HG02623 (cell line): ENCODE measurements around the gene KRTAP4-7.
"Not testable (repeated sequence)": the region's sequence is repeated elsewhere in the genome, so short reads cannot be mapped to it uniquely, and the experiment has no call there.

Source experiments
- ATAC-seq: cut with Tn5 transposase; IDR thresholded peaks from one replicate; pipeline ENCODE4 v1.9.1; 2021; ENCODE audit warnings: moderate library complexity; ENCODE audit not compliant: unreplicated experiment

KRTAP4-7 gene

DNA sequence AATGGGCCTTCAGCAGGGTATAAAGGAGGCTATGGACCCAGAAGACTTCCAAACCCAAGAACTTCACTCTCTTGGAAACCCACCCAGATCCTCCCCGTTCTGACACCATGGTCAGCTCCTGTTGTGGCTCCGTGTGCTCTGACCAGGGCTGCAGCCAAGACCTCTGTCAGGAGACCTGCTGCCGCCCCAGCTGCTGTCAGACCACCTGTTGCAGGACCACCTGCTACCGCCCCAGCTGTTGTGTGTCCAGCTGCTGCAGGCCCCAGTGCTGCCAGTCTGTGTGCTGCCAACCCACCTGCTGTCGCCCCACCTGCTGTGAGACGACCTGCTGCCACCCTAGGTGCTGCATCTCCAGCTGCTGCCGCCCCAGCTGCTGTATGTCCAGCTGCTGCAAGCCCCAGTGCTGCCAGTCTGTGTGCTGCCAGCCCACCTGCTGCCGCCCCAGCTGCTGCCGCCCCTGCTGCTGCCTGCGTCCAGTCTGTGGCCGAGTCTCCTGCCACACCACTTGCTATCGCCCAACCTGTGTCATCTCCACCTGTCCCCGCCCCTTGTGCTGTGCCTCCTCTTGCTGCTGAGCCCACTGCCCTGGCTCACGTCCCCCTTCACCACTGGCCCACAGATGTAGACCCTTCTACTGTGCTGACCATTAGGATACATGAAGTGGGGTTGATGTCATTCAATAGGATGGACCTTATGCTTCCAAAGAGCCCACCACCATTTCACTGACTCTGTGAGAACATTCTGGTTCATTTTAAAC, at the start of gene KRTAP4-7:
KRTAP4-7 (plus strand) TSS at position 51 of the 757 bp plus-strand sequence; CDS start at position 108, 57 bp downstream.
- not testable (repeated sequence) for ATAC-seq

GRCh38 chr17:41034346-41034935, 49.5 kb upstream of the KRTAP4-7 start, which contains the start of gene KRTAP1-3:
KRTAP1-3 (minus strand) TSS chr17:41034874; CDS start chr17:41034821, 53 bp downstream.
- not testable (repeated sequence) for ATAC-seq

- ATAC-seq: no peak
Measured at GRCh38 chr17:41037853-41038350, 46.0 kb upstream of the KRTAP4-7 start.

DNA sequence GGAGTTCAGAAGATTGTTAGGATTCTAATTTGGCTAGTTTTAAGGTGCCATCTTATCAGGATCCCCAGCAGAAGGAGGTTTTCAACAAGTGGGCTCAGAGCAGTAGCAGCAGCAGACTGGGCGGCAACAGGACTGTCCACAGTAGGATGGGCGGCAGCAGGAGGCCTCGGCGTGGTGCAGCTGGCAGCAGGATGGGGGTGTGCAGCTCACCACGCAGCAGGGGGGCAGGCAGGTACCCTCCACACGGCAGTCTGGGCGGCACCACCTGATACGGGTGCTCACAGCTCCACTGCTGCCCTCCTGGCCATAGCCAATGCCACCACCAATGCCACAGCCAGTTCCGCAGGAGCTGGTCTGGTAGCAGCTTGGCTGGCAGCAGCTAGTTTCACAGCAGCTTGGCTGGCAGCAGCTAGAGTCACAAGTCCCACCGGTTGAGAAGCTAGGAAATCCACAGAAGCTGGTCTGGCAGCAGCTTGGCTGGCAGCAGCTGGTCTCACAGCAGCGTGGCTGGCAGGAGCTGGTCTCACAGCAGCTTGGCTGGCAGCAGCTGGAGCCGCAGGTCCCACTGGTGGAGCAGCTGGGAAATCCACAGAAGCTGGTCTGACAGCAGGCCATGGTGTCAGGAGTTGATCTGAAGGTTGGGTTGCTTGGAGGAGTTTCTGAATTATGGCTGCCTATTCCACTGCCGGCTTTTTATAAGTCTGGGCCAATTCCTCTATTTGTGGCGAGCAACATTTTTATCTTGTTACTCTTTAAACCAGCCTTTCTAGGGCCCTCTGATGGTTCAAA, 43.0 kb upstream of the KRTAP4-7 start, which contains the start of gene KRTAP1-1:
KRTAP1-1 (minus strand) TSS at position 668 of the 789 bp plus-strand sequence; CDS start at position 615, 53 bp downstream.
- not testable (repeated sequence) for ATAC-seq

DNA sequence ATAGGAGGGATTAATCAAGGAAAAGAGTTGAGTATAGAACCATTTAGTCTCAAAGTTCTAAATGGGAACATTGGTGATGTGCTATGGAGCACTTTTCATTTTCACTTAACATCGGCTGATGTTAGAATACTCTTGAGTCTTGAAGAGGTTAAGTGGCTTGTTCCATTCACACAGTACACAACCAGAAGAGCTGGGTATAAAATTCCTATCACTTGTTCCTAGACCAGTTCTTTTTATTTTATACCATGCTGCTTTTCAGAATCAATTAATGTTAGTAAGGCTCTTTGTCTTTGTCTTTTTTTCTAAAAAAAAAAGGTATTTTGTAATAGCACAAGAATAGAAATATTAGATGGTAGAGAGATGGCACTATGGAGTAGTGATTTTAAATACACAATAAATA, 41.0 kb upstream of the KRTAP4-7 start:
- ATAC-seq: no peak

DNA sequence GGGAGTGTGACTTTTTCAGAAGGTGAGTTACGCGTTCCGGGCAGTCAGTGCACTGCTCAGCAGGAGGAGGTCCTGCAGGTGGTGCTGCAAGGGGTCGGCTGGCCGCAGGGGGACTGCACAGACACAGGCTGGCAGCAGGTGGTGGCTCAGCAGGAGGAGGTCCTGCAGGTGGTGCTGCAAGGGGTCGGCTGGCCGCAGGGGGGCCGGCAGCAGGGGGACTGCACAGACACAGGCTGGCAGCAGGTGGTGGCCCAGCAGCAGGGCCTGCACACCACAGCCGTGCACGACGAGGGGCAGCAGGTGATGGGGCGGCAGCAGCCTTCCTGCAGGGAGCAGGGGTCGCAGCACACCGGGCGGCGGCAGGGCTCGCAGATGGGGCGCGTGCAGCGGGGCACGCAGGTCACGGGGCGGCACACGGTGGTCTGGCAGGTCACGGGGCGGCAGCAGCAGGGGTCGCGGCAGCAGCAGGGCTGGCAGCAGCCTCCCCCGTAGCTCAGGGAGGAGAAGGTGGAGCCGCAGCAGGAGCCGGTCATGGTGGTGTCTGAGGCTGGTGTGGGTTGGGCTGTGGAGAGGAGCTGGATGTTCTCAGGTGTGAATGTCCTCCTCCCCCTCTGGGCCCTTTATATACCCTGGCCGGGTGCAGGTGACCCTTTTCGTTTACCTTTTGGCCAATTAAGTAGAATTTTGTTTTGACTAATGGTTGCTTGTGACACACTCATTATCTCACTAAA, 37.0 kb upstream of the KRTAP4-7 start, which contains the start of gene KRTAP2-1:
KRTAP2-1 (minus strand) TSS at position 582 of the 731 bp plus-strand sequence; CDS start at position 533, 49 bp downstream.
- not testable (repeated sequence) for ATAC-seq

GRCh38 chr17:41048441-41048840, 35.5 kb upstream of the KRTAP4-7 start:
- ATAC-seq: no peak

GRCh38 chr17:41049110-41049509, 34.8 kb upstream of the KRTAP4-7 start:
- no peak for ATAC-seq

- ATAC-seq: no peak
Measured at GRCh38 chr17:41052566-41052965, 31.4 kb upstream of the KRTAP4-7 start.

DNA sequence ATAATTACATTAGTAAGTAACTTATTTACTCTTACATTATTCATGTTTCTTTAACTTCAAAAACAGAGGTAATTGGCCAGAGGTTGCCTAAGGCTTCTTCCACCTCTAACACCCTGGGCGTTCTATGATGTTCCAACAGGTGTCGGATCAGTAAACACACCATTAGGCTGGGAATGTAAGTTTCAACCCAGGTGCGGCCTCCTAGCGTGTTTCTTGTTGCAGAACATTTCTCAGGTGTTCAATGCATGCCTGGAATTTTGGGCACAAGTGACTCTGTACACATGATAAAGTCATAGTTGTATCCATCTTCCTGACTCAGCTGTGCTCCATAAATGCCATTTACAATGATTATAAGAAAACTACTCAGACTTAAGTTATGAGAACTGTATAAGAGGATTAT, 29.9 kb upstream of the KRTAP4-7 start:
- ATAC-seq: no peak

GRCh38 chr17:41054556-41054955, 29.4 kb upstream of the KRTAP4-7 start:
- ATAC-seq: not testable (repeated sequence)

GRCh38 chr17:41055130-41055529, 28.8 kb upstream of the KRTAP4-7 start, which contains the start of gene KRTAP2-2:
KRTAP2-2 (minus strand) TSS chr17:41055230; CDS start chr17:41055211, 19 bp downstream.
- not testable (repeated sequence) for ATAC-seq

DNA sequence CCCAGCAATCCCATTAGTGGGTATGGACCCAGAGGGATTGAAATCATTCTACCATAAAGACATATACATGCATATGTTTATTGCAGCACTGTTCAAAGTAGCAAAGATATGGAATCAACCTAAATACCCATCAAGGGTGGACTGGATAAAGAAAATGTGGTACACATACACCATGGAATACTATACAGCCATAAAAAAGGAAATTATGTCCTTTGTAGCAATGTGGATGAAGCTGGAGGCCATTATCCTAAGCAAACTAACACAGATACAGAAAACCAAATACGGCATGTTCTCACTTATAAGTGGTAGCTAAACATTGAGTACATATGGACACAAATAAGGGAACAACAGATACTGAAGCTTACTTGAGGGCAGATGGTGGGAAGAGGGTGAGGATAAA, 26.4 kb upstream of the KRTAP4-7 start:
- ATAC-seq: no peak

GRCh38 chr17:41058741-41059140, 25.2 kb upstream of the KRTAP4-7 start:
- no peak for ATAC-seq

DNA sequence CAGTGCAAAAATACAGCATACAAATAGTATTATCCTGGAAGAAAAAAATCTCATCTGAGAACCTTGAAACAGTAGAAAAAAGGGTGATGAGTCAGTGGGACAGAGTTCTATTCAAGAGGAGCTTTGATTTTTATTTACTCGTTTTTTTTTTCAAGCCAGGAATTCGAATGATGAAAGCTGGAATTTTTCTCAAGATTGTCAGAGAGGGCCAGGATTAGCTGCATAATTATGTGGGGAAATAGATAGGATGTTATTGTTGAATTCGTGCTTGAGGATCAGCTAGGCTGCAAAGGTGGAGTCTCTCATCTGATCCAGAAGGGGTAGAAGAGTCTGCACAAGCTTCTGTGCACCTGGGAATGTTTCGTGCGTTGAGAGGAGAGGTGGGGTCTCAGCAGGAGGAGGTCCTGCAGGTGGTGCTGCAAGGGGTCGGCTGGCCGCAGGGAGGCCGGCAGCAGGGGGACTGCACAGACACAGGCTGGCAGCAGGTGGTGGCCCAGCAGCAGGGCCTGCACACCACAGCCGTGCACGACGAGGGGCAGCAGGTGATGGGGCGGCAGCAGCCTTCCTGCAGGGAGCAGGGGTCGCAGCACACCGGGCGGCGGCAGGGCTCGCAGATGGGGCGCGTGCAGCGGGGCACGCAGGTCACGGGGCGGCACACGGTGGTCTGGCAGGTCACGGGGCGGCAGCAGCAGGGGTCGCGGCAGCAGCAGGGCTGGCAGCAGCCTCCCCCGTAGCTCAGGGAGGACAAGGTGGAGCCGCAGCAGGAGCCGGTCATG, 24.5 kb upstream of the KRTAP4-7 start:
- ATAC-seq: not testable (repeated sequence)

- no peak for ATAC-seq
Measured at GRCh38 chr17:41060052-41060604, 23.8 kb upstream of the KRTAP4-7 start, which contains the start of gene KRTAP2-3. KRTAP2-3 (minus strand) TSS chr17:41060114; CDS start chr17:41060050, 64 bp downstream.

DNA sequence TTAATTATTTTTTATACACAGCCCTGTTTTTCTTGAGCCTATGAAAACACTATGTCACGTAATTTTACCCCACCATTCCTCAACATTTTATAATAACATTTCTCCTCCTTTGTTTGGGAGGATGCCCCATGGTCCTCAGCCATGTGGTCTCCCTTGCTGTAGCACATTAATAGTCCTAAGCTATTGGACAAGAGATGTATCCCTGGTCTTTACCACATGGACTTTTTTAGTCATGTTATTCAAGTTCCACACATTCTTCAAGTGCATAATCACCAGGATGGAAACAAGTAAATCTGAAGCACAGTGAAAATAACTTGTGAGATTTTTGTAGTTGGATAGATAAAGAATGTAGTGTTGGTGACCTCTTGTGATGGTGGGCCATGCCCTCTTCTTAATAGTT, 22.0 kb upstream of the KRTAP4-7 start:
- ATAC-seq: no peak

- no peak for ATAC-seq
Measured at GRCh38 chr17:41063449-41063848, 20.5 kb upstream of the KRTAP4-7 start.

DNA sequence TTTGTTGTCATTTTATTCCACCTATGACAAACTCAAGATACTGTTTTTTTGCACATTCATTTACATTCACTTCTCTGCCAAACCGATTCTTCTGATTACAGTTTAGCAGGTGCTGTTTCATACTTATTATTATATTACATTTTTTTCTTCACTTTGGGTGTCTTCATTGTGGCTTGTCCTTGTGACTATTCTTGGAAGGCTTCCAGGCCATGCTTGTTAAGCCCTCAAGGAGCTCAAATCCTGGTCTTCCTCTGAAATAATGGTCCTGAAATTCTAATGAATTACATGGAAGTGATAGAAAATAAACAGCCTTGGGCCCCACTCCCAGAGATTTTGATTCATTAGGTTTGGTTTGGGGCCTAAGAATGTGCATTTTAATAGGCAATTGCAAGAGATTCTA, 19.6 kb upstream of the KRTAP4-7 start:
- no peak for ATAC-seq
